Measurements from ENCODE around the gene RGMA.

The RGMA gene

GRCh38 chr15:93088981-93089726, at the start of gene RGMA:
RGMA (minus strand) TSS chr15:93089211; CDS start chr15:93088932, 279 bp downstream.
- DNase-seq (ENCODE audit: low read depth in 3 of 3) = no peak

GRCh38 chr15:93136606-93137005, 47.6 kb upstream of the RGMA start:
- no peak for DNase-seq (ENCODE audit: low read depth in 3 of 3)

- DNase-seq (ENCODE audit: low read depth in 3 of 3) = no peak
Measured at GRCh38 chr15:93135997-93136397, 47.0 kb upstream of the RGMA start.

GRCh38 chr15:93135459-93135858, 46.4 kb upstream of the RGMA start:
- DNase-seq (ENCODE audit: low read depth in 3 of 3) = no peak

- DNase-seq (ENCODE audit: low read depth in 3 of 3) = no peak
Measured at GRCh38 chr15:93131485-93132095, 42.6 kb upstream of the RGMA start.

- no peak for DNase-seq (ENCODE audit: low read depth in 3 of 3)
Measured at GRCh38 chr15:93129702-93130488, 40.9 kb upstream of the RGMA start.

GRCh38 chr15:93127286-93127685, 38.3 kb upstream of the RGMA start:
- DNase-seq (ENCODE audit: low read depth in 3 of 3) = no peak

GRCh38 chr15:93126599-93126998, 37.6 kb upstream of the RGMA start:
- DNase-seq (ENCODE audit: low read depth in 3 of 3) = no peak

GRCh38 chr15:93126148-93126547, 37.1 kb upstream of the RGMA start:
- no peak for DNase-seq (ENCODE audit: low read depth in 3 of 3)

- no peak for DNase-seq (ENCODE audit: low read depth in 3 of 3)
Measured at GRCh38 chr15:93124126-93124525, 35.1 kb upstream of the RGMA start.

GRCh38 chr15:93121973-93122910, 33.2 kb upstream of the RGMA start:
- no peak for DNase-seq (ENCODE audit: low read depth in 3 of 3)

- DNase-seq (ENCODE audit: low read depth in 3 of 3) = no peak
Measured at GRCh38 chr15:93121107-93121506, 32.1 kb upstream of the RGMA start.

GRCh38 chr15:93118904-93119303, 29.9 kb upstream of the RGMA start:
- no peak for DNase-seq (ENCODE audit: low read depth in 3 of 3)

GRCh38 chr15:93111451-93111850, 22.4 kb upstream of the RGMA start:
- no peak for DNase-seq (ENCODE audit: low read depth in 3 of 3)

GRCh38 chr15:93110502-93111040, 21.6 kb upstream of the RGMA start:
- no peak for DNase-seq (ENCODE audit: low read depth in 3 of 3)

GRCh38 chr15:93109336-93110102, 20.5 kb upstream of the RGMA start:
- DNase-seq (ENCODE audit: low read depth in 3 of 3) = no peak

- no peak for DNase-seq (ENCODE audit: low read depth in 3 of 3)
Measured at GRCh38 chr15:93107646-93108045, 18.6 kb upstream of the RGMA start.

- no peak for DNase-seq (ENCODE audit: low read depth in 3 of 3)
Measured at GRCh38 chr15:93105485-93105884, 16.5 kb upstream of the RGMA start.

- DNase-seq (ENCODE audit: low read depth in 3 of 3) = no peak
Measured at GRCh38 chr15:93103823-93104222, 14.8 kb upstream of the RGMA start.

- no peak for DNase-seq (ENCODE audit: low read depth in 3 of 3)
Measured at GRCh38 chr15:93102211-93102610, 13.2 kb upstream of the RGMA start.

- DNase-seq (ENCODE audit: low read depth in 3 of 3) = no peak
Measured at GRCh38 chr15:93093765-93094164, 4.8 kb upstream of the RGMA start.
